Esophagus squamous epithelium (tissue), 5 donors: ENCODE measurements around the gene USP35. TPM values are rescaled to one million over a fixed set of nuclear protein-coding genes. Genes with fewer than 3 reads are reported as not detected.

Experiments
- DNase-seq: peaks from one replicate; lab custom pipeline; 2025; lab: John Stamatoyannopoulos, UW
- H3K27ac ChIP-seq, 4 donors: fragments of 200-600 bp; sonication (generic); one replicate each; pipeline ENCODE4 v1.5.1; 2016 to 2019; ENCODE audit warnings: mild to moderate bottlenecking in 1 of 4
- H3K27me3 ChIP-seq, 4 donors: fragments of 200-600 bp; sonication (generic); 1 replicate in 3 of 4; 2 replicates in 1 of 4; pipeline versions ENCODE4 v1.5.1 to v1.6.0; 2017 to 2021; ENCODE audit warnings: antibody characterized with exemption in 1 of 4
- H3K36me3 ChIP-seq, 3 donors: fragments of 200-600 bp; sonication (generic); one replicate each; pipeline ENCODE4 v1.5.1; 2016 to 2019
- H3K4me1 ChIP-seq, 3 donors: fragments of 200-600 bp; sonication (generic); one replicate each; pipeline ENCODE4 v1.5.1; 2017 to 2019
- H3K4me3 ChIP-seq, 4 donors: fragments of 200-600 bp; sonication (generic); 1 replicate in 3 of 4; 2 replicates in 1 of 4; pipeline ENCODE4 v1.5.1; 2016 to 2019; ENCODE audit warnings: mild to moderate bottlenecking in 2 of 4, moderate library complexity in 1 of 4
- H3K9me3 ChIP-seq, 3 donors: fragments of 200-600 bp; sonication (generic); one replicate each; pipeline ENCODE4 v1.5.1; 2016 to 2019
- CTCF ChIP-seq, 6 experiments: fragments of 450-650 bp in 4 of 6; fragments of 200-600 bp in 2 of 6; sonication (generic) in 2 of 6; IDR thresholded peaks; one replicate each; pipeline ENCODE4 v1.5.1; 2016 to 2019; ENCODE audit warnings: antibody characterized with exemption in 6 of 6, mild to moderate bottlenecking in 4 of 6, moderate library complexity in 4 of 6
- POLR2A ChIP-seq, 4 donors: fragments of 450-650 bp; IDR thresholded peaks; one replicate each; pipeline ENCODE4 v1.6.1; 2017; ENCODE audit warnings: antibody characterized with exemption in 4 of 4, mild to moderate bottlenecking in 4 of 4, moderate library complexity in 3 of 4
- WGBS, 2 donors: methylation state at CpG; one replicate each; pipeline ENCODE4 v1.1.5; 2018; 5-methylcytosine and 5-hydroxymethylcytosine counted together
- intact Hi-C: fragments of 100-400 bp; cut with DNase I; formaldehyde crosslinking; loops from one replicate; pipeline ENCODE4 v1.15.0; 2022
- total RNA-seq, 4 donors: library from RNA; depleted of rRNA; stranded (reverse); fragments of >200 nt; gene quantifications; one replicate each; pipeline ENCODE4 v1.1.0, GENCODE V29; 2016
- donor health status: DM: yes; HTN: yes; CAD: no.

USP35 gene
- total RNA-seq, 4 donors from 2014 or later = 4.5 to 7.0 (median 6.1) TPM

- DNase-seq = no peak
- no peaks in the 10 kb centered on the region for H3K4me1 ChIP-seq
- 57 to 63% methylated on average over 4 of the region's 4 CpGs for WGBS, 2 donors
- TF ChIP-seq CTCF (IDR thresholded peaks at IDR 0.05) = no peak
- TF ChIP-seq POLR2A (IDR thresholded peaks at IDR 0.05) = no peak
- intact Hi-C loops = no loop called here
- H3K4me3 ChIP-seq = no peak overlapping the region
- peaks cover 0 to 5% (median 0%) of the 10 kb centered on the region in 3 donors for H3K9me3 ChIP-seq
- H3K36me3 ChIP-seq = peaks cover 0 to 31% (median 6%) of the 10 kb centered on the region in 3 donors
- H3K27me3 ChIP-seq = no peaks in the 10 kb centered on the region
- no peak overlapping the region for H3K27ac ChIP-seq
Observed at GRCh38 chr11:78244546-78245255, 56.0 kb downstream of the USP35 start.

DNA sequence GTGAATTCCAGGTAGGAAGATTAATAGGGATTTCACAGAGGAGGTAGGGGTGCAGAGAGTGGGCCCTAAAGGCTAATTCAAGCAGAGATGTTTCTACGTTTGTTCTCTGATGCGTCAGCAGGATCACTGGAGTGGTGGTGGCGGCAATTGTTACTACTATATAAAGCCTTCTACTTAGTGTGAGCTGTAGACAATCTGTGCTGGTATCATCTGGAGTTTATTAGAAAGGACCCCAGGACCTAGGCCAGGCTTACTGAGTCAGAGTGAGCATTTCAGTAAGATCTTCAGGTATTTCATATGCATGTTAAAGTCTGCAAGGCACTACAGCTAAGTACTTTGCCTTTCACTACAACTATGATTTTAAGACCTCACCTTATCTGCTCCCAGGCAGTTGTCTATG lies 59.5 kb downstream of the USP35 start:
- H3K4me3 ChIP-seq = no peak overlapping the region
- H3K36me3 ChIP-seq = peaks cover 0 to 36% (median 10%) of the 10 kb centered on the region in 3 donors
- peaks cover 0 to 14% (median 8%) of the 10 kb centered on the region in 3 donors for H3K4me1 ChIP-seq
- no peaks in the 10 kb centered on the region for H3K9me3 ChIP-seq
- H3K27me3 ChIP-seq = no peaks in the 10 kb centered on the region
- intact Hi-C loops = no loop called here
- DNase-seq = no peak
- TF ChIP-seq CTCF (IDR thresholded peaks at IDR 0.05) (no peak), POLR2A (IDR thresholded peaks at IDR 0.05) (no peak)
- H3K27ac ChIP-seq = no peak overlapping the region
- 94 to 98% methylated on average over 3 of the region's 3 CpGs for WGBS, 2 donors

- no peak for TF ChIP-seq POLR2A (IDR thresholded peaks at IDR 0.05)
- no peak for TF ChIP-seq CTCF (IDR thresholded peaks at IDR 0.05)
- intact Hi-C loops = no loop called here
- H3K4me3 ChIP-seq = no peak overlapping the region
- H3K9me3 ChIP-seq = no peaks in the 10 kb centered on the region
- peaks cover 0 to 36% (median 10%) of the 10 kb centered on the region in 3 donors for H3K36me3 ChIP-seq
- H3K4me1 ChIP-seq = peaks cover 0 to 14% (median 8%) of the 10 kb centered on the region in 3 donors
- DNase-seq = no peak
- H3K27me3 ChIP-seq = no peaks in the 10 kb centered on the region
- no peak overlapping the region for H3K27ac ChIP-seq
Observed at GRCh38 chr11:78248903-78249302, 60.2 kb downstream of the USP35 start.

DNA sequence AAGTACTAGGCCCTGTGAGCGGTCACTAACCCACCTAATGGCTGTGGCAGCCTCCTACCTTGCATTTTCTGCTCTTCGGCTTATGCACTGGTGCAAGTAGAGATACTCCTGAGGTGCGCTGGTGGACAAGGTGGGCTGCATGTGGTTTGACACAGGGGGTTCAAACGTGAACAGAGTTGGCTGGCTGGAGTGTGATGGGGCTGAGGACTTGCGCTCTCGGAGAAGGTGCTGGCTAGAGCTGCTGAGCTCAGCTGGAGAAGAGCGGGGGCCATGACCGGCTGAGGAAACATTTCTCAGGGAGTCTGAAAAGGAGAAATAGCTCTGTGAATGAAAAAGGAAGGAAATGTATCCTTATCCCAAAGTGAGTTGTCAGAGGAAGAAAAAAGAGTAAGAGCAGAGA lies 61.4 kb downstream of the USP35 start:
- WGBS, 2 donors = 91 to 92% methylated on average over 6 to 8 of the region's 8 CpGs
- Histone ChIP-seq H3K9me3 (no peaks in the 10 kb centered on the region), H3K4me1 (peaks cover 0 to 14% (median 8%) of the 10 kb centered on the region in 3 donors), H3K27me3 (no peaks in the 10 kb centered on the region), H3K4me3 (no peak overlapping the region), H3K36me3 (peaks cover 0 to 36% (median 10%) of the 10 kb centered on the region in 3 donors), H3K27ac (no peak overlapping the region)
- intact Hi-C loops = no loop called here
- TF ChIP-seq CTCF (IDR thresholded peaks at IDR 0.05) = no peak
- TF ChIP-seq POLR2A (IDR thresholded peaks at IDR 0.05) = no peak
- DNase-seq = no peak

DNA sequence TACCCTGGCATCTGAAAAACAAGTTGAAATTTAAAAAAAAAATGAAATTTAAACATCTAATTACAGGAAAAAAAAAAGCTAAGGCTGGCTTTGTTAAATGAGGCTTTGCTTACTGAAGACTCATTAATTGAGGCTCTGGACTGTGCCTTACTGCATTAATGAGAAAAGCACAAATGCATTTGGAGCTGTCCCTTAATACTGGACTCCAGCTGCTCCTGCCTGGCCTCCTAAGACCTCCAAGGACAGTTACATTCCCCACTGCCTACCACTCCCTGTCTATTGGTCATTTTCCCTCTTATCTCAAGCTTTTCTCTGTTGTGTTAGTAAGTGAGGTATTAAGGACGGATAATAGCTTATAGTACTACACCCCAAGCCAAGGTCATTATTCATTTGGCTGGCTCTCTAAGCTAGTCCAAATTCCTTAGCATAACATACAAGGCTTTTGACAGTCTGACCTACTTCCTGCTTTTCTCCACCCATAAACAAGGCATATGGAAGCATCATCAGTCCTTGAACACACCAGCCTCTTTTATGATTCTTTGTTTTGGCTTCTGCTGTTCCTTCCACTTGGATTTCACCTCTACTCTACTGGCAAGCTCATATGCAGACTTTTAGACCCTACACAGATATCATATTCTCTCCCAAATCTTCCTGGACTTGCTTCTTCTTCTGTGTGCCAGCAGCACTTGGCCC lies 62.5 kb downstream of the USP35 start:
- H3K4me1 ChIP-seq = peaks cover 0 to 22% (median 8%) of the 10 kb centered on the region in 3 donors
- no peak overlapping the region for H3K27ac ChIP-seq
- intact Hi-C loops = no loop called here
- peaks cover 0 to 34% (median 10%) of the 10 kb centered on the region in 3 donors for H3K36me3 ChIP-seq
- no peak for DNase-seq
- H3K9me3 ChIP-seq = no peaks in the 10 kb centered on the region
- no peak overlapping the region for H3K4me3 ChIP-seq
- TF ChIP-seq CTCF (IDR thresholded peaks at IDR 0.05) = no peak
- TF ChIP-seq POLR2A (IDR thresholded peaks at IDR 0.05) = no peak
- WGBS, 2 donors = 42 to 44% methylated on average over 1 of the region's 1 CpG
- no peaks in the 10 kb centered on the region for H3K27me3 ChIP-seq
